GM04503 (cell line): ENCODE data around the gene MRPL54.
"Not testable (repeated sequence)": the region's sequence is repeated elsewhere in the genome, so short reads cannot be mapped to it uniquely, and the experiment has no call there.

Experiments used
- DNase-seq: peaks from one replicate; pipeline ENCODE4 v3.0.0-alpha.2; 2012; ENCODE audit warnings: low read depth

MRPL54 gene

GRCh38 chr19:3810708-3811355 is 48.4 kb downstream of the MRPL54 start:
- no peak for DNase-seq

GRCh38 chr19:3813473-3814392 is 51.3 kb downstream of the MRPL54 start:
- no peak for DNase-seq

GRCh38 chr19:3814648-3815047 is 52.2 kb downstream of the MRPL54 start:
- no peak for DNase-seq

DNA sequence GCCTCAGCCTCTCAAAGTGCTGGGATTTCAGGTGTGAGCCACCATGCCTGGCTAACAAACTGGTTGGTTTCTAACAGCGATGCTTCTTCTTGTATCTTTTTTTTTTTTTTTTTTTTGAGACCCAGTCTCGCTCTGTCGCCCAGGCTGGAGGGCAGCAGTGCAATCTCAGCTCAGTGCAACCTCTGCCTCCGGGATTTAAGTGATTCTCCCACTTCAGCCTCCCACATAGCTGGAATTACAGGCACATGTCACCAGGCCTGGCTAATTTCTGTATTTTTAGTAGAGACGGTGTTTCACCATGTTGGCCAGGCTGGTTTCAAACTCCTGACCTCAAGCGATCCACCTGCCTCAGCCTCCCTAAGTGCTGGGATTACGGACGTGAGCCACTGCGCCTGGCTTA is 53.7 kb downstream of the MRPL54 start:
- not testable (repeated sequence) for DNase-seq

GRCh38 chr19:3816566-3817218 is 54.2 kb downstream of the MRPL54 start:
- DNase-seq = no peak
